Skin of body (tissue), 2 donors: ENCODE measurements around the gene TMC6. TPM values are rescaled to one million over a fixed set of nuclear protein-coding genes. Genes with fewer than 3 reads are reported as not detected.
A peak's percentile ranks its signal among the peaks of the same experiment; 100 is the strongest.
"Not testable (repeated sequence)": the region's sequence is repeated elsewhere in the genome, so short reads cannot be mapped to it uniquely, and the experiment has no call there.

Experiments used
- DNase-seq: peaks from one replicate; lab custom pipeline; 2025; lab: John Stamatoyannopoulos, UW
- total RNA-seq: library from RNA; depleted of rRNA; stranded (reverse); fragments of >200 nt; gene quantifications from one replicate; pipeline ENCODE4 v1.2.3, GENCODE V29; 2014

Gene TMC6, protein sequence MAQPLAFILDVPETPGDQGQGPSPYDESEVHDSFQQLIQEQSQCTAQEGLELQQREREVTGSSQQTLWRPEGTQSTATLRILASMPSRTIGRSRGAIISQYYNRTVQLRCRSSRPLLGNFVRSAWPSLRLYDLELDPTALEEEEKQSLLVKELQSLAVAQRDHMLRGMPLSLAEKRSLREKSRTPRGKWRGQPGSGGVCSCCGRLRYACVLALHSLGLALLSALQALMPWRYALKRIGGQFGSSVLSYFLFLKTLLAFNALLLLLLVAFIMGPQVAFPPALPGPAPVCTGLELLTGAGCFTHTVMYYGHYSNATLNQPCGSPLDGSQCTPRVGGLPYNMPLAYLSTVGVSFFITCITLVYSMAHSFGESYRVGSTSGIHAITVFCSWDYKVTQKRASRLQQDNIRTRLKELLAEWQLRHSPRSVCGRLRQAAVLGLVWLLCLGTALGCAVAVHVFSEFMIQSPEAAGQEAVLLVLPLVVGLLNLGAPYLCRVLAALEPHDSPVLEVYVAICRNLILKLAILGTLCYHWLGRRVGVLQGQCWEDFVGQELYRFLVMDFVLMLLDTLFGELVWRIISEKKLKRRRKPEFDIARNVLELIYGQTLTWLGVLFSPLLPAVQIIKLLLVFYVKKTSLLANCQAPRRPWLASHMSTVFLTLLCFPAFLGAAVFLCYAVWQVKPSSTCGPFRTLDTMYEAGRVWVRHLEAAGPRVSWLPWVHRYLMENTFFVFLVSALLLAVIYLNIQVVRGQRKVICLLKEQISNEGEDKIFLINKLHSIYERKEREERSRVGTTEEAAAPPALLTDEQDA
- 14.2 TPM for total RNA-seq

DNA sequence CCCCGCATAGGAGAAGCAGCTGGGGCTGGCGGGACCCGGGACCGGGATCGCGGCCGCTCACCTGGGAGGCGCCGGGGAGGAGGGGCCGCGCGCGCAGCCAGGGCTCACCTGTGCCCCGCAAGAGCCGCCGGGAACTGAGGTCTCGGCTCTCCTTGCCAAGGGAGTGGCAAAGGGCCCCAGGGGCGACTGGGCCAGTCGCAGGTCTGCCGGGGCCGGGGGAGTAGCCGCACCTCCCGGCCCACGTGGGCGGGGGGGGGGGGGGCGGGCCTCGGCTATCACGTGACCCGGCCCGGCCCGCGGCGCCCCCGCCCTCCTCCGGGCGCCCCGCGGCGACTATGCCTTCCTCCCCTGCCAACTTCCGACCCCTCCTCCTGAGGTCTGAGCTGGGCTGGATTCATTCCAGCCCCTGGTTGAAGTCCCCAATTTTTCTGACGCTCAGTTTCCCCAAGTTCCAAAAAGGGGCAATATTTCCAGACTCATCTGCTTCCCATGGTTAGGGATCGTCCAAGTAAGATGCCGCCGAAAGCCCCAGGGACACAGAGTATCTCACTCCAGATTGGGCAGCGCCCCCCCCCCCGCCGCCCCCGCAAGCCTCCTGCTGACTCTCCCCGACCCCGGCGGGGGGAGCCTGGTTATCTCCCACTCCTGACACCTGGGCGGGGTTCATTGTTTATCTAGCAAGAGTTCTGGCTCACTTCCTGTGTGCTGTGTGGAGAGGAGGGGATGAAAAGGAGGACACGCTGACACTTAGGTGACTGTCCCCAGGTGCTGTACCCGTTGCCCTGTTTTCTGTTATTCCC, at the start of gene TMC6:
Gene TMC6, minus strand, starts transcription at position 205 of the 800 bp plus-strand sequence. CDS start 1,923 bp downstream, outside the sequence.
- DNase-seq: peak; percentile 15

DNA sequence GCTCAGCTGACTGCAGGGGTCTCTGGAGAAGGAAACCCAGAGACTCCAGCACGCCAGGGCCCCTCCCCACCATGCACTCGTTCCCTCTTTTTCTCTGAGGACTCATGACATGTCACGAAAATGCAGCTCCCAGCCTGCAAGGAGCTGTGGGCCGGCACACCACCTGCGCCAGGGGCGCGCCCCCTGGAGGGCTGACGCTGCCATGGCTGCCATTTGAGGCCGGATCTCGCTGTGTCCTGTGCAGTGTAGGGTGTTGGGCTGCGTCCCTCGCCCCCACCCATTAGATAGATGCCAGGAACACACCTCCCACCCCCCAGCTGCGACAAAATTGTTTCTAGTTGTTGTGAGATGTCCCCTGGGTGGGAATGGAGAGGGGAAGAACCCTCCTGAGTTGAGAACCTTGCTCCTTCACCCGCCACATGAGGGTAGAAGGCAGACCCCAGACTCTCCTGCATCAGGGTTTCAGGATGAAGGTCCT, 48.0 kb upstream of the TMC6 start:
- DNase-seq: no peak

DNA sequence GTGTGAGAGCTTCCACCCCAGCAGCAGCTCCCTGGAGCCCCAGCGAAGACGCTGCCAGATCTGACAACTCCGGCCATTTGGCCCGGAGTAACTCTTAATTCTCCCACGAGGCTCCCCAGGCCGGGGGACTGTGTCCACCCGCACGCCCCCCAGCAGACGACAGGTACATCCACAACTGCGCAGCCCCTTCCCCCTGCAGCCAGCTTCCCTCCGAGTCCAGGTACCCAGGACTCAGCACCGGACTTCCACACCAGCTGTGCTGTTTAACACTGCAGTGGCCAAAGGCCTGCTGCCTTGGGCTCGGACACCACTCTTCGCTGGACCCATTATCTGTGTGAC, 47.1 kb upstream of the TMC6 start:
- no peak for DNase-seq

DNA sequence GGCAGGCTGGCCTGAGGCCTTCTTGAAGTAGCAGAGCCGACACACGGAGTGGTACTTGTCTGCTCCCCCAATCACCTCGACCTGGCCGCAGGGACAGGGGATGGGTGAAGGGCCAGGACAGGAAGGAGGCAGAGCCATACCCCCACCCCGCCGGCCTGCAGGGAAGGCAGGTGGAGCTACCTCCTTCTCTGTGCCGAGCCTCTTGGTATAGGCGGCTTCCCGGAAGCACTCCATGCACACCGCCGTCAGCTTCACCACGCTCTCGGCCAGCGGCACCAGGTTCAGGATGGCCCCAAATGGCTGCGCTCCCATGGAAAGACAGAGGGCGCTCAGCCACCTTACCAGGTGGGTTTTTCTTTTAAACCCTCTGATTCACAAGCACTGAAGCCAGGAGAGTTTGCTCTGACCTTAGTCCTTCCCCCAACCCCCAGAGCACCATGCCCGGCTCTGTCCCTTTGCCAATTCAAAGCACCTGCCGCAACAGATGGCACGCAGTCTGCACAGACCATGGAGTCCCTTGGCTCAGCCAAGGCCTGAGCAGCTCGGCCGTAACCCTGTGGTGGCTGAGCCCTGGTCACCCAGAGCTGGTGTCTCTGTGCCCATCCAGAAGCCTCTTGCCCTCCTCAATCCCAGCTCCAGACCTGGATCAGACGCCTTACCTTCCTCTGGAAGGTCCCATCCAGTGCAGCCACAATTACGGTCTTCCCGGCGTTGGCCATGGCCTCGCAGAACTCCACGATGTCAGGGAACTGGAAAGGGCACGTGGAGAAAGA, 46.5 kb upstream of the TMC6 start:
- DNase-seq: no peak

DNA sequence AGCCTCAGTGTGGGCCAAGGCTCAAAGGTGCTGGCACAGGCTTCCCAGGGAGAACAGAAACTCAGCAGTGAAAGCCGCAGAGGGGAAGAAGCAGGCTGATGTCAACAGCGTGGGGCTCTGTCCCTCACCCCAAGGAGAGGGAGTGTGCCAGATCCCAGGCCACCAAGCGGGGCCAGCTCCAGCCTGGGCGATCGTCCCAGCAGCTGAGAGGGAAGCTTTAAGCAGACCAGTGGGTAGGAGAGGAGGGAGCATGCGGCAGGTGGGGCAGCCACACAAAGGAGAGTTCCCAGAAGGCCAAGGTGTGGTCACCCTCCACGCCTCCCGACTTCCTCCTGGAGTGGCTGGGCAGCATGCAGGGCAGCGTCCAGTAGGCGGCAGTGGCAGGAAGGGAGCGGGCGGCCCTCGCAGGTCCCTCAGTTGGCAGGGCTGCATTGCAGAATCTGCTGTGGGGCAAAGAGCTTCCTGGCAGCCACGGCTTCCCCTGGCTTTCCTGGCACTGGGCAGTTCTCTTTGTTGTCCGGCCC, 45.9 kb upstream of the TMC6 start:
- DNase-seq: no peak

DNA sequence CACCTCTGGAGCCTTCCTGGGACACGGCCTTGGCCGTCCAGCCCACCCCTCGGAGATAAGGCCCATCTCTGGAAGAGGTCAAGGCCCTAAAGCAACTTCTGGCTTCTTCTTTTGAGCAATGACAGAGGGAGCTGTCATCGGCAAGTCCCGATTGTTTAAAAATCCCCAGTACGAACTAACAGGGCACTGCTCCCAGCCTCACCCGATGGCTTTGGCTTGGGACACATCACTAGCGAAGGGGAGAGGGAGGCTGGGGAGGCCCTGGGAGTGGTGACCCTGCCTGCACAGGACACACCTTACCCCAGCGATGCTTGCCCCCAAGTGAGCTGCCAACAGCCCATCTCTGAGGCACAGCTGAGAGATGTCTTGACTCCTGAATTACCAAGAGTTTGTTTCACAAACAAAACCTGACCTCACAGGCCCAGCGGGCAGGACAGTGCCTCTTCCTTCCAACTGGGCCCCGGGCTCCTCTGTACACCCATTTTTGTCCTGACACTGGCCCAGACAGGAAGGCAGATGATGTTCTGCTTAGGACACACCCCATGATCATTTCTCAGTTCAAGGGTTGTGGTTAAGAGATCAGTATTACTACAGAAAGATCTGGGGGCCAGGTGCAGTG, 44.7 kb upstream of the TMC6 start:
- no peak for DNase-seq

DNA sequence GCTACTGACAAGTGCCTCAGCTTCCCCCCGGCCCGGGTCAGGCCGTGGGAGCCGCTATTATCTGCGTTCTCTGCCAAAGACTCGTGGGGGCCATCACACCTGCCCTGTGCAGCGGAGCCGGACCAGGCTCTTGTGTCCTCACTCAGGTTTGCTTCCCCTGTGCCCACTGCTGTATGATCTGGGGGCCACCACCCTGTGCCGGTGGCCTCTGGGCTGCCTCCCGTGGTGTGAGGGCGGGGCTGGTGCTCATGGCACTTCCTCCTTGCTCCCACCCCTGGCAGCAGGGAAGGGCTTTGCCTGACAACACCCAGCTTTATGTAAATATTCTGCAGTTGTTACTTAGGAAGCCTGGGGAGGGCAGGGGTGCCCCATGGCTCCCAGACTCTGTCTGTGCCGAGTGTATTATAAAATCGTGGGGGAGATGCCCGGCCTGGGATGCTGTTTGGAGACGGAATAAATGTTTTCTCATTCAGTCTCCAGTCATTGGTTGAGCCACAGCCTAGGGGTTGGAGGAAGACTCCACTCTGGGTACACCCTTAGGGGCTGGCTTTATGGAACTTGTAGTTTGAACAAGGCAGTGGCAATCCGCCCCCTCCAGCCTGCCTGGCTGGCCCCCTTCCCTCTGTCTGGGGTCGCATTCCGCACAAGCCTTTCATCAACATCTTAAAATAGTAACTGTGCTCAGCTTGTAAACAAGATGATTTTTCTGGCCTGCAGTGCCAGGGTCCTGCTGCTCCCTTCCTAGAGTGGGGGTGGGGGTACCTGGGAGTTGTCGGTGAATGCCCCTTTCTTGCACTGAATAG, 43.9 kb upstream of the TMC6 start:
- DNase-seq: no peak

DNA sequence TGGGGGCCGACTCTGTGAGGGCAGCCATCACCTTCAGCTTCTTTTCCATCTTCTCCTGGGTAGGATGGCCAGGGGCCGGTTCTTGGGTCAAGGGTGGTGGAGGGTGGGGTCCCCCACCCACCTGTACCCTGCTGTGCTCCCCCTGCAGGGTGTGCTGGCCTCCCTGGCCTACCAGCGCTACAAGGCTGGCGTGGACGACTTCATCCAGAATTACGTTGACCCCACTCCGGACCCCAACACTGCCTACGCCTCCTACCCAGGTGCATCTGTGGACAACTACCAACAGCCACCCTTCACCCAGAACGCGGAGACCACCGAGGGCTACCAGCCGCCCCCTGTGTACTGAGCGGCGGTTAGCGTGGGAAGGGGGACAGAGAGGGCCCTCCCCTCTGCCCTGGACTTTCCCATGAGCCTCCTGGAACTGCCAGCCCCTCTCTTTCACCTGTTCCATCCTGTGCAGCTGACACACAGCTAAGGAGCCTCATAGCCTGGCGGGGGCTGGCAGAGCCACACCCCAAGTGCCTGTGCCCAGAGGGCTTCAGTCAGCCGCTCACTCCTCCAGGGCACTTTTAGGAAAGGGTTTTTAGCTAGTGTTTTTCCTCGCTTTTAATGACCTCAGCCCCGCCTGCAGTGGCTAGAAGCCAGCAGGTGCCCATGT, 43.2 kb upstream of the TMC6 start:
- DNase-seq: not testable (repeated sequence)

DNA sequence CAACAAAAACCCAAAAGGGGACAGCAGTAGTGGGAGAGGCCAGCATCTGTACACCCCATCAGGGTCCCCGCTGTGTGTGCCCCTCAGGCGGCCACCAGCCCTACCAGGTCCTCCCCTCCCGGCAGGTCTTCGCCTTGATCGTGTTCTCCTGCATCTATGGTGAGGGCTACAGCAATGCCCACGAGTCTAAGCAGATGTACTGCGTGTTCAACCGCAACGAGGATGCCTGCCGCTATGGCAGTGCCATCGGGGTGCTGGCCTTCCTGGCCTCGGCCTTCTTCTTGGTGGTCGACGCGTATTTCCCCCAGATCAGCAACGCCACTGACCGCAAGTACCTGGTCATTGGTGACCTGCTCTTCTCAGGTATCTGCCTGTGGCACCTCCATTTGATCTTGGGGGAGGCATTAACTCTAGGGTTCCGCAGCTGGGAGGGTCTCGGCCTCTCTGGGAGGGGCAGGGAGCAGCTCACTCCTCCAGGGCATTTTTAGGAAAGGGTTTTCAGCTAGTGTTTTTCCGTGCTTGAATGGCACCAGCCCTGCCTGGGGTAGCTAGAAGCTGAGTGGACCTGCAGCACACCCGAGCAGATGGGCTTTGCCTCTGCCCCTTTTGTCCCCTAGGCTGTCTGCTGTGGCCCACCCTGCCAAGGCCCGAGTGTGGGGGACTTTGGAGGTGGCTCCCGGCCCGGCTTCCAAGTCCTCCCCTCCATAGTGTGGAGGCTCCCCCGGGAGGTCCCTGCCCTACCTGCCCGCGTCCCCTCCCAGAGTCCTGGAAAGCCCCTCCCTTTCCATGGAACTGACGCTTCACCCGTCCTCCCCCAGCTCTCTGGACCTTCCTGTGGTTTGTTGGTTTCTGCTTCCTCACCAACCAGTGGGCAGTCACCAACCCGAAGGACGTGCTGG, 42.4 kb upstream of the TMC6 start:
- no peak for DNase-seq

DNA sequence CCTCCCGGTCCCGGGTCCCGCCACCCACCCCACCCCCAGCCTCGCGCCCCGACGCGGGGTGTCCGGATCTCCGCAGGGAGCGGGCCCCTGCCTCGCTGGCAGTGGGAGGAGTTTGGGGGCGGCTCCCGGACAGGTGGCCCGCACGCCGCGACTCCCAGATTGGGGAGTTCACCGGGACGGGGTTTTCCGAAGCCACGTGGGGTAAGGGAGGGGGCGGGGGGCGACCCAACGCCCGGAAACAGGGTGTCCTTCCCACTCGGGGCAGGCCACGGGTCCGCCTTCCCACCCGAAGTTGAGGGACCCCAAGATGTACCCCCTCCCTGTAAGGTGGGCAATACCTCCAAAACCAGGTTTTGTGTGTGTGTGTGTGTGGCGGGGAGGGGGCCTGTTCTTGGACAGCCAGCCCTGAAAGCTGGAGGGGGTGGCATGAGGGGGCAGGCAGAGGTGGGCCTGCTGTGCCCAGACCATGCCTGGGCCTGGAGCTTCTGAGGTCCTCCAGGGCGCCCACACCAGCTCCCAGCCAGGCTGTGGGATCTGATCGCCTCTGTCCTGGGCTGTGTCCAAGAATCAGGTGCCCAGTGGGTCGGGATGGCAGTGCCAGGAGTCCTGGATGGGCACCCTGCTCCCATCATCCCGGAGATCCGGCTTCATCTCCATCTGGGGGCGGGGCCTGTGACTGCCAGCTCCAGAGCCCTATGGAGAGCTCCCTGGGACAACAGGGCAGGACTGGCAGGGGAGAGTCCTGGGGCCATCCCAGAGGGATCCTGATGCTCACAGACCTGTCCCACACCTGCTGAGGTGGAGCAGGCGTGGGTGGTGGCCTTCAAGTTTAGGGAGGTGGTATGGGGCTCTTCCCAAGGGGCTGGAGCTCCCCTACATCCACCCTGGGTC, 40.6 kb upstream of the TMC6 start:
- DNase-seq: no peak

DNA sequence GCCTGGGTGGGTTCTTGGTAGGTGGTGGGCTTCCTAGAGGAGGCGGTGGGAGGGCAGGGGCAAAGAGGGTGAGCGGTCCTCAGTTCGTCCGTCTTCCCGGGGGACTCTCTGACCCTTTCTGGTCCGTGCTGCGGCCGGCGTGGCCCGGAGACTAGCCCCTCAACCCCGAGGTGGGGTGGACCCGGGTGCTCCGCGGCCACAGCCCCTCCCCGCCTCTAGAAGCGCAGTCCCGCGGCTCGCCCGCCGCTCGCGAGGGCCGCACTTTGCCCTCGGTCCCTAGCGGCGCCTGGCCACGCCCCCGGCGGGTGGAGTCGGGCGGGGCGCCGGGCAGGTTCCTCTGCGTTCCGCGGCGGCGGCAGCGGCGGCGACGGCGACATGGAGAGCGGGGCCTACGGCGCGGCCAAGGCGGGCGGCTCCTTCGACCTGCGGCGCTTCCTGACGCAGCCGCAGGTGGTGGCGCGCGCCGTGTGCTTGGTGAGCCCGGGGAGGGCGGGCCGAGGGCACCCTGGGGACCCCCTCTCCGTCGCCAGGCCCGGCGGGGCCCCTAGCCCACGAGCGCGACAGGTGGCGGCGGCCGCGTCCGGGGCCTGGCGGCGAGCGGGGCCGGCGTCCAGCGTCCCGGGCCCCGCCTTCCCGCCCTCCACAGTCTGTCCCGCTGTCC, 39.8 kb upstream of the TMC6 start, which contains the start of gene SYNGR2:
Gene SYNGR2, plus strand, starts transcription at position 340 of the 661 bp plus-strand sequence. Its CDS starts 36 bp downstream, at position 376.
- DNase-seq: no peak

DNA sequence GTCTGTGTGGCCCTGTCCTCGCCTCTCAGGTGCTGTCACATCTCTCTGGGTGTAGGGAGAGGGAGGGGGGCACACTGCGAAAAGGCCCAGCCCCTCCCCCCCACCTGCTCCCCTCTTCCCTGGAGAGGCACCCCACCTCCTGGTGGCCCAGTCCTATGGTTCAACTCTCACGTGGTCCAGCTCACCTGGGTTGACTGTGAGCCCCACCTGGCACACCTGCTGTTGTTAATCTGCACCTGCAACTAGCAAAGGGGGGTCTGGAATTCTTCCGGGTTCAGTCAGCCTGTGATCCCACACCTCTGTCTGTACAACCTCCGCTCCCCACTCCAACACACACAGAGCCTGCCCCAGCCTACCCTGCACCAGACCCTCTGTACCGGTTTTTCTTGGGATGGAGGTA, 37.9 kb upstream of the TMC6 start:
- no peak for DNase-seq

DNA sequence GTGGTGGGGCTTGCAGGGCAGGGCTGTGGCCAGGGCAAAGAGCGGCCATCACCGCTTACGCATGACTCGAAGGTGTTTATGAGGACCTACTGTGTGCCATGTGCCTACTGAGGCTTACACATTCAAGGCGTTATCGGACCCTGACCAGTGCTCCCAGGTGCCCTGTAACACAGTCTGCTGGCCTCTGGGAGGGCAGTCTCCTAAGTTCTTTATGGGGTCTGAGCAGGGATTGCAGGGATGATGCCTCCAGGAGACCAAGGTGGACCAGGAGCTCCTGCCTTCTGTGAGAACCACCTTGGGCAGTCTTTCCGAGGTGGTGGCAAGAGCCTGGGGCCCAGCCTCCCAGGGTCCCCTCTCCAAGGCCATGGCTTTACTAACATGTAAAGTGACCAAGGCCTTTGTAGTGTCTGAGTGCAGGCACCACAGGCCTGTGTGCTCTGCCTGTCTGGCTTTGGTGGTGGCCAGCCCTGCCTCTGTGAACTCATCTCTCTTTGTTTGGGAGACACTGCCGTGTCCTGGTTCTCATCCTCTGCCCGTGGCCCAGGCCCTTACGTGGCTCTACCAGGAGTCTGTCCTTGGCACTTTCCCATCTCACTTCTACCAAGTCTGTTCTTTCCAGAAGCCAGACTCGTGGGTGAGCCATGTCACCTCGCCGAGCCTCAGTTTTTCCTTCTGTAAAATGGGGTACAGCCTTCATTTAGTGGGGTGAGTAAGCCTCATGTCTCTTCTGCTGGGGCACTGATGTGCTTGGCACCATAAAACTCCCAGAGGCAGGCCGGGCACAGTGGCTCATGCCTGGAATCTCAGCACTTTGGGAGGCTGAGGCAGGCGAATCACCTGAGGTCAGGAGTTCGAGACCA, 36.4 kb upstream of the TMC6 start:
- no peak for DNase-seq

DNA sequence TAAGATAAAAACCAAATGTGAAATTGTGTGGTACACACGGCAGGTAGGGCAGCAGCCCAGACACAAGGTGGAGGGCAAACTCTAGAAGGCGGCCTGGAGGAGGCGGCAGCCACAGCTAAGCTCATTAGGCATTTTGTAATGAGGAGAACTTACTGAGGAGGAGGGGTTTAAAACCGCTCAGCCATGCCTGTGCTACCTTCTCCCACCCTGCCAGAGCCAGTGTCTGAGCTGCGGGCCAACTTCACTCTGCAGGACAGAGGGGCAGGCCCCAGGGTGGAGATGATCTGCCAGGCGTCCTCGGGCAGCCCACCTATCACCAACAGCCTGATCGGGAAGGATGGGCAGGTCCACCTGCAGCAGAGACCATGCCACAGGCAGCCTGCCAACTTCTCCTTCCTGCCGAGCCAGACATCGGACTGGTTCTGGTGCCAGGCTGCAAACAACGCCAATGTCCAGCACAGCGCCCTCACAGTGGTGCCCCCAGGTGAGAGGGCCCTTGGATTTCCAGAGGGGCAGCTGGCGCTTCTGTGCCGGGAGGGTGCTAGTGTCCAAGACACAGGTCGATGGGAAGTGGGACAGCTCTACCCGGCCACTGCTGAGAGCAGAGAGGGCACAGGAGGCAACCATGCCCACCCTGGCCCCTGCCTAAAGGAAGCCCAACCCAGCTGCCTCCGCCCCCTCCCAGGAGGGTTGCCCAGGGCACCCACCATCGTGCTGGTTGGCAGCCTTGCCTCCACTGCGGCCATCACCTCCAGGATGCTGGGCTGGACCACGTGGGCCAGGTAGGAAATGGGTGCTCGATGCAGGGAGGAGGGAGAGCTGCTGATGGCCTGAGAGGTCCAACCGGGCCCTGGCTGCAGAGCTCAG, 35.6 kb upstream of the TMC6 start:
- DNase-seq: no peak
